IPS-18a (cell line): ENCODE results near the gene LMO3.

Experiments used
- H3K27ac ChIP-seq: one replicate; pipeline ENCODE4 v1.5.1; 2013; ENCODE audit warnings: low read length
- H3K27me3 ChIP-seq: one replicate; pipeline ENCODE4 v1.6.1; 2013; ENCODE audit warnings: mild to moderate bottlenecking, low read length; ENCODE audit not compliant: control insufficient read depth, insufficient read depth
- H3K36me3 ChIP-seq: one replicate; pipeline ENCODE4 v1.6.1; 2013; ENCODE audit warnings: low read depth, low read length; ENCODE audit not compliant: control insufficient read depth
- H3K4me1 ChIP-seq: one replicate; pipeline ENCODE4 v1.6.1; 2013; ENCODE audit warnings: low read depth, low read length; ENCODE audit not compliant: control insufficient read depth
- H3K4me3 ChIP-seq: one replicate; pipeline ENCODE4 v1.5.1; 2013; ENCODE audit warnings: low read length
- H3K9ac ChIP-seq: one replicate; pipeline ENCODE4 v1.6.1; 2013; ENCODE audit warnings: mild to moderate bottlenecking, low read length, moderate library complexity
- H3K9me3 ChIP-seq: one replicate; pipeline ENCODE4 v1.6.1; 2013; ENCODE audit warnings: low read depth, low read length; ENCODE audit not compliant: control insufficient read depth

LMO3 gene

GRCh38 chr12:16504200-16504599, 101.8 kb downstream of the LMO3 start:
- no peaks in the 10 kb centered on the region for H3K4me1 ChIP-seq

GRCh38 chr12:16499611-16500010, 106.4 kb downstream of the LMO3 start:
- Histone ChIP-seq H3K27me3 (no peaks in the 10 kb centered on the region), H3K4me3 (no peak overlapping the region), H3K36me3 (no peaks in the 10 kb centered on the region), H3K27ac (no peak overlapping the region), H3K4me1 (no peaks in the 10 kb centered on the region), H3K9ac (no peak overlapping the region), H3K9me3 (no peaks in the 10 kb centered on the region)

More at GRCh38 chr12:16504200-16504599, 101.8 kb downstream of the LMO3 start:
- Histone ChIP-seq H3K4me3 (no peak overlapping the region), H3K36me3 (no peaks in the 10 kb centered on the region), H3K27ac (no peak overlapping the region), H3K27me3 (no peaks in the 10 kb centered on the region), H3K9me3 (no peaks in the 10 kb centered on the region), H3K9ac (no peak overlapping the region)
